ENCODE results near the gene GHRHR. TPM values are rescaled to one million over a fixed set of nuclear protein-coding genes. Genes with fewer than 3 reads are reported as not detected.
A peak's percentile ranks its signal among the peaks of the same experiment; 100 is the strongest.

GHRHR gene
- total and polyA plus RNA-seq, 2 of the 4 experiments (the other 2 are of a cell fraction) = not detected

GRCh38 chr7:30971440-30971839 lies 7.7 kb downstream of the GHRHR start:
- intact Hi-C loops (cut with micrococcal nuclease) = no loop called here
- no peak overlapping the region for H2BK5ac ChIP-seq (ENCODE audit: low read depth, low read length, poor library complexity, severe bottlenecking)
- TF ChIP-seq CHD1 (IDR thresholded peaks at IDR 0.05; ENCODE audit: low read depth, low read length) (no peak), MXI1 (IDR thresholded peaks at IDR 0.05; ENCODE audit: borderline replicate concordance, low read depth, low read length) (no peak), BHLHE40 (IDR thresholded peaks at IDR 0.05; ENCODE audit: low read depth, low read length) (no peak), ELK1 (IDR thresholded peaks at IDR 0.05; ENCODE audit: borderline replicate concordance, low read depth, low read length) (no peak), CEBPB (IDR thresholded peaks at IDR 0.05; ENCODE audit: low read depth, low read length) (no peak), NFE2L2 (IDR thresholded peaks at IDR 0.05; ENCODE audit: low read depth, low read length) (no peak), USF2 (IDR thresholded peaks at IDR 0.05; ENCODE audit: low read depth, low read length) (no peak), SMC3 (IDR thresholded peaks at IDR 0.05; ENCODE audit: low read depth, low read length) (no peak), RCOR1 (IDR thresholded peaks at IDR 0.05; ENCODE audit: insufficient replicate concordance, low read length) (no peak), RAD21 (IDR thresholded peaks at IDR 0.05; ENCODE audit: low read length) (no peak)
- no peak for DNase-seq
- H2BK20ac ChIP-seq (ENCODE audit: low read depth, low read length) = no peak overlapping the region
- no peak overlapping the region for H3K4me3 ChIP-seq (ENCODE audit: insufficient read depth, low read depth, low read length)
- in situ Hi-C loops (cut with MboI; ENCODE audit: low sequenced_read_pairs) = no loop called here
- no peak overlapping the region for H4K91ac ChIP-seq (ENCODE audit: insufficient read depth, low read depth, low read length)
- no peak overlapping the region for H2AK5ac ChIP-seq (ENCODE audit: low read depth, low read length)
- H4K5ac ChIP-seq (ENCODE audit: low read depth, low read length) = no peak overlapping the region
- dilution Hi-C loops (cut with HindIII; ENCODE audit: low sequenced_read_pairs, unreplicated experiment) = no loop called here
- no CpG with 5 or more reads among the region's 3 CpGs for WGBS, 2 experiments (ENCODE audit: extremely low coverage in 2 of 2, insufficient read length in 1 of 2)
- H3K18ac ChIP-seq (ENCODE audit: low read depth, low read length) = no peak overlapping the region
- ChIA-PET CTCF (interaction anchor here (1.4 kb wide), 1 partner anchor 12 kb away, joined by 4 read pairs; no protein-coding TSS in a partner anchor), POLR2A (ENCODE audit: unreplicated experiment) (no interaction called here)
- H4K20me1 ChIP-seq (ENCODE audit: insufficient read depth, low read length) = no peaks in the 10 kb centered on the region
- no peak overlapping the region for H3K9ac ChIP-seq (ENCODE audit: low read depth, low read length)
- H3K14ac ChIP-seq (replicated peaks; ENCODE audit: low read depth, low read length) = no peak overlapping the region
- H3K27ac ChIP-seq (ENCODE audit: insufficient read depth, low read length) = no peak overlapping the region
- H3K4ac ChIP-seq (ENCODE audit: low read depth, low read length) = no peak overlapping the region
- H3K9me1 ChIP-seq (ENCODE audit: insufficient read depth, low read length) = no peaks in the 10 kb centered on the region
- no peak for ATAC-seq (ENCODE audit: low read depth)
- H2AK9ac ChIP-seq (replicated peaks; ENCODE audit: low read depth, low read length, poor library complexity) = peak overlapping the region; percentile 13
- H3K36me3 ChIP-seq (ENCODE audit: control insufficient read depth, insufficient read depth, low read length) = no peaks in the 10 kb centered on the region
- no peak overlapping the region for H3K56ac ChIP-seq (ENCODE audit: extremely low read depth, insufficient read depth, low read length)
- H3K4me2 ChIP-seq (ENCODE audit: low read depth, low read length) = no peak overlapping the region
- H3K9me3 ChIP-seq (ENCODE audit: control insufficient read depth, insufficient read depth, low read length) = no peaks in the 10 kb centered on the region
- no peak overlapping the region for H2BK15ac ChIP-seq (ENCODE audit: low read depth, low read length)
- no TSS peak for BruUV-seq (replicated peaks)
- no peaks in the 10 kb centered on the region for H3K79me1 ChIP-seq (ENCODE audit: low read depth in 1 of 2, low read length in 2 of 2)
- no peak overlapping the region for H4K8ac ChIP-seq (ENCODE audit: low read depth in 2 of 2, low read length in 2 of 2)
- no peak overlapping the region for H2BK120ac ChIP-seq (ENCODE audit: low read depth, low read length)
- H3K27me3 ChIP-seq (ENCODE audit: control insufficient read depth, insufficient read depth, low read length) = peaks cover 66% of the 10 kb centered on the region
- H2AFZ ChIP-seq (replicated peaks; ENCODE audit: low read length, poor library complexity) = no peak overlapping the region
- no peaks in the 10 kb centered on the region for H3K4me1 ChIP-seq (ENCODE audit: control insufficient read depth, insufficient read depth, low read length)
- H3K23ac ChIP-seq (ENCODE audit: low read depth, low read length) = no peak overlapping the region
